Prostate gland (tissue), 2 donors: ENCODE measurements around the gene CTNS.

Experiments used
- POLR2AphosphoS5 ChIP-seq: sonication (generic); formaldehyde crosslinking; IDR thresholded peaks from one replicate; pipeline ENCODE4 v1.6.1; 2017; ENCODE audit warnings: antibody characterized with exemption
- TF ChIP-seq, protein P1 (sequence below), 4 experiments: fragments of 200-600 bp in 2 of 4; fragments of 450-650 bp in 2 of 4; sonication (generic) in 2 of 4; IDR thresholded peaks; 1 replicate in 3 of 4; 2 replicates in 1 of 4; pipeline ENCODE4 v1.5.1; 2016 to 2019; ENCODE audit warnings: antibody characterized with exemption in 4 of 4, mild to moderate bottlenecking in 2 of 4, moderate library complexity in 2 of 4

- TF ChIP-seq POLR2AphosphoS5 = no peak
- TF ChIP-seq, protein P1, sequence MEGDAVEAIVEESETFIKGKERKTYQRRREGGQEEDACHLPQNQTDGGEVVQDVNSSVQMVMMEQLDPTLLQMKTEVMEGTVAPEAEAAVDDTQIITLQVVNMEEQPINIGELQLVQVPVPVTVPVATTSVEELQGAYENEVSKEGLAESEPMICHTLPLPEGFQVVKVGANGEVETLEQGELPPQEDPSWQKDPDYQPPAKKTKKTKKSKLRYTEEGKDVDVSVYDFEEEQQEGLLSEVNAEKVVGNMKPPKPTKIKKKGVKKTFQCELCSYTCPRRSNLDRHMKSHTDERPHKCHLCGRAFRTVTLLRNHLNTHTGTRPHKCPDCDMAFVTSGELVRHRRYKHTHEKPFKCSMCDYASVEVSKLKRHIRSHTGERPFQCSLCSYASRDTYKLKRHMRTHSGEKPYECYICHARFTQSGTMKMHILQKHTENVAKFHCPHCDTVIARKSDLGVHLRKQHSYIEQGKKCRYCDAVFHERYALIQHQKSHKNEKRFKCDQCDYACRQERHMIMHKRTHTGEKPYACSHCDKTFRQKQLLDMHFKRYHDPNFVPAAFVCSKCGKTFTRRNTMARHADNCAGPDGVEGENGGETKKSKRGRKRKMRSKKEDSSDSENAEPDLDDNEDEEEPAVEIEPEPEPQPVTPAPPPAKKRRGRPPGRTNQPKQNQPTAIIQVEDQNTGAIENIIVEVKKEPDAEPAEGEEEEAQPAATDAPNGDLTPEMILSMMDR (IDR thresholded peaks at IDR 0.05) = no peak
Observed at GRCh38 chr17:3692346-3692745, 55.8 kb downstream of the CTNS start.
